Tibial artery (tissue), 4 donors: ENCODE measurements around the gene ZNF2.

Experiments
- DNase-seq, 2 donors: peaks; one replicate each; pipeline ENCODE4 v3.0.0-alpha.2; 2019
- H3K27ac ChIP-seq, 2 donors: fragments of 200-600 bp; sonication (generic) in 1 of 2; 1 replicate in 1 of 2; 2 replicates in 1 of 2; pipeline ENCODE4 v1.5.1; 2018 to 2019; ENCODE audit warnings: mild to moderate bottlenecking in 1 of 2
- H3K27me3 ChIP-seq, 2 donors: fragments of 200-600 bp; sonication (generic) in 1 of 2; one replicate each; pipeline versions ENCODE4 v1.5.1 to v1.6.0; 2016 to 2019
- H3K36me3 ChIP-seq, 3 donors: fragments of 200-600 bp; sonication (generic) in 2 of 3; one replicate each; pipeline ENCODE4 v1.5.1; 2016 to 2019; ENCODE audit warnings: mild to moderate bottlenecking in 2 of 3
- H3K4me1 ChIP-seq, 4 donors: fragments of 200-600 bp; sonication (generic) in 2 of 4; 1 replicate in 3 of 4; 2 replicates in 1 of 4; pipeline ENCODE4 v1.5.1; 2016 to 2019
- H3K4me3 ChIP-seq, 2 donors: fragments of 200-600 bp; sonication (generic) in 1 of 2; 1 replicate in 1 of 2; 2 replicates in 1 of 2; pipeline ENCODE4 v1.5.1; 2018 to 2019; ENCODE audit warnings: mild to moderate bottlenecking in 2 of 2
- H3K9me3 ChIP-seq, 3 donors: fragments of 200-600 bp; sonication (generic) in 1 of 3; one replicate each; pipeline ENCODE4 v1.5.1; 2016 to 2019
- CTCF ChIP-seq, 2 experiments: fragments of 200-600 bp in 1 of 2; fragments of 450-650 bp in 1 of 2; IDR thresholded peaks; one replicate each; pipeline ENCODE4 v1.5.1; 2017 to 2019; ENCODE audit warnings: antibody characterized with exemption in 2 of 2, mild to moderate bottlenecking in 1 of 2, moderate library complexity in 1 of 2
- intact Hi-C: fragments of 100-400 bp; cut with DNase I; formaldehyde crosslinking; loops from one replicate; pipeline ENCODE4 v1.15.0; 2023; ENCODE audit warnings: low total_unique reads

The ZNF2 gene

DNA sequence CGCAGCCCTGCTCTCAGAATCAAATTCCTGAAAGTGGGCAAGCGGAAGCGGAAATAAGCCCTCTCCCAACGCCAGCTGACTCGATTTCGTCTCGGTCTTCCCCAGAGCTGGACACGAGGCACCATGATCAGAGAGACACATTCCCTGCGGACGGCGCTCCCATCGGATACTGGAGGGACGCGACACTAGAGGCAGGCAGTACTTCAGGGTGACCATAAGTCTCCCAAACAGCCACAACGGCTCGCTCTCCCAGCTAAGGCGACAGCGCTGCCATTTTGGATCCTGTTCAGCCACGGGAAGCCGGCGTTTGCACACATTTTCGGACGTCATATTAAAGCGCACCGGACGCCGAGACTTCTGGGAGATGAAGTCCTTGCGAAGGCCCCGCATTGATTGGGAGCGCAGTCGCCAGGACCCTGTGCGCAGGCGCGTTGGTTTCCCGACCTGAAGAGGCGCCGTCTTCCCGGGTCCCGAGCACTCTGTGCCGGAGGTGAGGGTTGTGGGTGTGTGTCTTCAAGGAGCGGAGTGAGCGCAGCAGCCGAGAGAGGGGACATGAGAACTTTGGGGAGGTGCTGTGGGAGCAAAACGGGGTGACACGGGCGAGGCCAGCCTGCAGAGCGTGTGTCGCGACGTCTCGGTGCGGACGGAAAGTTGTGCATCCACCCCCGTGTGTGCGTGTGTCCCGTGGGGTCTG, at the start of gene ZNF2:
TSS of gene ZNF2 (plus strand) at position 439 of the 694 bp plus-strand sequence. CDS start 10,418 bp downstream, outside the sequence.
- Histone ChIP-seq H3K4me3 (peak within 1 kb of the TSS; percentile 66 to 69), H3K27me3 (no peaks in the 10 kb centered on the region), H3K27ac (peak within 1 kb of the TSS; percentile 83 to 87), H3K36me3 (no peaks in the 10 kb centered on the region), H3K4me1 (peaks cover 0 to 26% (median 15%) of the 10 kb centered on the region in 4 donors), H3K9me3 (no peaks in the 10 kb centered on the region)
- no peak for TF ChIP-seq CTCF (IDR thresholded peaks at IDR 0.05)
- peak; percentile 98 for DNase-seq
- intact Hi-C loops, result no loop called here

- Histone ChIP-seq H3K36me3 (peaks cover 0 to 9% (median 0%) of the 10 kb centered on the region in 3 donors), H3K9me3 (no peaks in the 10 kb centered on the region), H3K4me3 (peak overlapping the region; percentile 79 to 88), H3K4me1 (peaks cover 0 to 38% (median 24%) of the 10 kb centered on the region in 4 donors), H3K27ac (peak overlapping the region; percentile 83 to 93), H3K27me3 (no peaks in the 10 kb centered on the region)
- no peak for TF ChIP-seq CTCF (IDR thresholded peaks at IDR 0.05)
- no peak for DNase-seq
- intact Hi-C loops, result loop anchor here (5.0 kb wide), 1 partner anchor 36 kb away; the partner anchor contains the start of gene ZNF514
These were observed 44.6 kb upstream of the ZNF2 start for GRCh38 chr2:95121093-95121406.

DNA sequence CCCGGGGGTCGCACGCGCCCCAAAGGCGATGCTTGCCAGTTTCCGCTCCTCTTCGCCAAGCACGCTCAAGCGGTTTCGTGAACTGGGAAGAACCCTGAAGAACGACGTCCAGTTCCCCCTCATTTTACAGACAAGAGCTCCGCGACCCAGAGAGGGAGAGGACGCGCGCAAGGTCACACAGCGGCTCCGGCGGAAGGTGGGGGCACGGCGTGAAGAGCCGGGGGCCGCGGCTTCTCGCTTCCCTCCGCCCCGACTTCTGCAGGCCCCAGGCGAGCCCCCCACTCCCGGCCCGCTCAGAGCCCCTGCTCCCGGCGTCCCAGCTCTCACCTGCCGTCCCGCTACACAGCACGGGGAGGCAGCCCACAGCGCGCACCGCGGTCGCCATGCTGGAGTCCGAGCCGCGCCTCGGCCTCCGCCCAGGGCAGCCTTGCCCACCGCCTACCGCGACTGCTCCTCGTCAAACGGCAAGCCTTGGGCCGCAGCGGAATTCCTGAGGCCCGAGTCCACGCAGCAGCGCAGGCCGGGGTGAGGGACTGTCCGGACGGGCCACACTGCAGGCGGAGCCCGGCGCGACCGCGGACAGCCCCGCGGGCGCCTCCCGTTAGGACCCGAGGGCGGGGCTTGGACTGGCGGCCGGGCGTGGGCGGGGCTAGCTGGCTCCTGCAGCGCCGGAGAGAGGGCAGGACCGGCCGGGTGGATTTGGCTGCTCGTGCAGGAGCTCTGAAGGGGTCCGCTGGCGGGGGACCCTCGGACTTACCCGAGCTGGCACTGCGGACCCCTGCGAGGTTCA, 44.0 kb upstream of the ZNF2 start, which contains the start of gene MRPS5:
TSS of gene MRPS5 (minus strand) at position 402 of the 790 bp plus-strand sequence. CDS start at position 385, 17 bp downstream.
- peaks cover 0 to 6% (median 0%) of the 10 kb centered on the region in 3 donors for H3K36me3 ChIP-seq
- intact Hi-C loops, result loop anchor here (5.0 kb wide), 1 partner anchor 36 kb away; the partner anchor contains the start of gene ZNF514

DNA sequence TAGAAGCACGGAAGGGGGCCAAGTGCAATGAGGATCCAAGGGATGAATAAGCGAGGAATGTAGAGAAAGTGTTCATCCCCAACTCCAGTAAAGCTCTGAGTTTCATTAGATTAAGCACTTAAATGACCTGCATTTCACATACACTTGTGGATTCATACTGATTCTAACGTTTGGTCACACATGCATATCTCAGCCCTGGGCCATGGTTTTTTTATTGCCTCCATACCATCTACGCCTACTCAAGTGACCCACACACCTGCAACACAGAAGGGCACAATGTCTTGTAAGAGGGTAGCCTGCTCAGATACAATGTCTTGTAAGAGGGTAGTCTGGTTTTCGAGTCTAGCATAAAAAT, 43.4 kb upstream of the ZNF2 start:
- H3K4me3 ChIP-seq, result peak overlapping the region; percentile 79 to 88
- TF ChIP-seq CTCF (IDR thresholded peaks at IDR 0.05), result no peak
- intact Hi-C loops, result loop anchor here (5.0 kb wide), 1 partner anchor 35 kb away; the partner anchor contains the start of gene ZNF514
- H3K36me3 ChIP-seq, result no peaks in the 10 kb centered on the region
- no peaks in the 10 kb centered on the region for H3K9me3 ChIP-seq
- peaks cover 0 to 38% (median 24%) of the 10 kb centered on the region in 4 donors for H3K4me1 ChIP-seq
- H3K27ac ChIP-seq, result peak overlapping the region; percentile 83 to 93
- H3K27me3 ChIP-seq, result no peaks in the 10 kb centered on the region
- DNase-seq, result no peak

More for the DNA sequence above, 44.0 kb upstream of the ZNF2 start, which contains the start of gene MRPS5:
- TF ChIP-seq CTCF (IDR thresholded peaks at IDR 0.05), result no peak
- H3K9me3 ChIP-seq, result no peaks in the 10 kb centered on the region
- H3K4me1 ChIP-seq, result peaks cover 0 to 38% (median 24%) of the 10 kb centered on the region in 4 donors
- DNase-seq, result peak; percentile 82 to 90
- H3K27me3 ChIP-seq, result no peaks in the 10 kb centered on the region
- peak within 1 kb of the TSS; percentile 83 to 93 for H3K27ac ChIP-seq
- H3K4me3 ChIP-seq, result peak within 1 kb of the TSS; percentile 79 to 88

- Histone ChIP-seq H3K36me3 (peaks cover 24 to 50% (median 39%) of the 10 kb centered on the region in 3 donors), H3K27me3 (no peaks in the 10 kb centered on the region), H3K27ac (no peak overlapping the region), H3K4me3 (no peak overlapping the region), H3K9me3 (peaks cover 0 to 51% (median 30%) of the 10 kb centered on the region in 3 donors), H3K4me1 (no peaks in the 10 kb centered on the region)
- intact Hi-C loops, result no loop called here
- no peak for DNase-seq
- no peak for TF ChIP-seq CTCF (IDR thresholded peaks at IDR 0.05)
These were observed 26.9 kb upstream of the ZNF2 start for GRCh38 chr2:95138702-95139101.
